HepG2 (cell line): ENCODE data around the gene ABCB6. TPM values are rescaled to one million over a fixed set of nuclear protein-coding genes. Genes with fewer than 3 reads are reported as not detected.

Source experiments
- CBFB ChIP-seq: sonication (generic); formaldehyde crosslinking; IDR thresholded peaks from 2 replicates; pipeline ENCODE4 v1.4.0; 2020; ENCODE audit warnings: missing genetic modification reagents
- KDM1A ChIP-seq: IDR thresholded peaks from 2 replicates; pipeline ENCODE4 v1.6.1; 2016; ENCODE audit warnings: missing compliant biosample characterization
- RXRB ChIP-seq: IDR thresholded peaks from 2 replicates; pipeline ENCODE4 v1.6.1; 2016; ENCODE audit warnings: borderline replicate concordance, missing genetic modification reagents, missing compliant biosample characterization
- TERF1 ChIP-seq: sonication (generic); formaldehyde crosslinking; IDR thresholded peaks from 2 replicates; pipeline ENCODE4 v1.8.0; 2022; ENCODE audit warnings: mild to moderate bottlenecking, missing genetic modification reagents, moderate library complexity
- YEATS2 ChIP-seq: sonication (generic); formaldehyde crosslinking; IDR thresholded peaks from 2 replicates; pipeline ENCODE4 v1.4.0; 2020; ENCODE audit warnings: missing genetic modification reagents, borderline replicate concordance
- ZNF879 ChIP-seq: sonication (generic); formaldehyde crosslinking; IDR thresholded peaks from 2 replicates; pipeline ENCODE4 v1.8.1; 2023; ENCODE audit warnings: missing genetic modification reagents
- ZSCAN5A ChIP-seq: sonication (generic); formaldehyde crosslinking; IDR thresholded peaks from 2 replicates; pipeline ENCODE4 v1.8.0; 2022; ENCODE audit warnings: mild to moderate bottlenecking, missing genetic modification reagents, borderline replicate concordance
- polyA plus RNA-seq, 8 experiments: library from polyadenylated mRNA; depleted of rRNA in 3 of 8; stranded (reverse) in 7 of 8; unstranded in 1 of 8; fragments of >200 nt; fragmentation: Illumina TruSeq in 4 of 8; extraction: Trizol in 4 of 8; gene quantifications; 2 replicates each; pipeline versions ENCODE4 v1.2.1 to v1.2.3, GENCODE V29; 2011 to 2016; ENCODE audit warnings: low read depth in 4 of 8, missing spikeins in 1 of 8, mixed read lengths in 1 of 8; ENCODE audit not compliant: insufficient read depth in 1 of 8
- total RNA-seq, 5 experiments: library from RNA; depleted of rRNA; stranded (reverse); fragments of >200 nt; fragmentation: Illumina TruSeq; extraction: Trizol; gene quantifications; 2 replicates each; pipeline ENCODE4 v1.2.3, GENCODE V29; 2016; ENCODE audit warnings: low read depth in 1 of 5
- TF ChIP-seq, protein P1 (sequence below): sonication (generic); formaldehyde crosslinking; IDR thresholded peaks from 2 replicates; pipeline ENCODE4 v1.4.0; 2020; ENCODE audit warnings: mild to moderate bottlenecking, missing genetic modification reagents
- TF ChIP-seq, protein P2 (sequence below): sonication (generic); formaldehyde crosslinking; IDR thresholded peaks from 2 replicates; pipeline ENCODE4 v1.5.0; 2020; ENCODE audit warnings: mild to moderate bottlenecking, missing genetic modification reagents
- TF ChIP-seq, protein P3 (sequence below): sonication (generic); formaldehyde crosslinking; IDR thresholded peaks from 2 replicates; pipeline ENCODE4 v1.8.1; 2023; ENCODE audit warnings: mild to moderate bottlenecking, inconsistent platforms, moderate library complexity, missing genetic modification reagents, borderline replicate concordance
- TF ChIP-seq, protein P4 (sequence below): sonication (generic); formaldehyde crosslinking; conservative IDR thresholded peaks from 2 replicates; pipeline ENCODE4 v1.8.0; 2022; ENCODE audit warnings: missing genetic modification reagents
- TF ChIP-seq, protein P5 (sequence below): sonication (generic); formaldehyde crosslinking; IDR thresholded peaks from 2 replicates; pipeline ENCODE4 v1.5.1; 2020; ENCODE audit warnings: mild to moderate bottlenecking, missing genetic modification reagents, moderate library complexity
- TF ChIP-seq, protein P6 (sequence below): IDR thresholded peaks from 2 replicates; pipeline ENCODE4 v1.6.1; 2016

ABCB6 gene
- total and polyA plus RNA-seq, 2 of the 13 experiments (the other 11 are each of a cell fraction or from before 2014, with no cell fraction given): 91.1 to 137 TPM

DNA sequence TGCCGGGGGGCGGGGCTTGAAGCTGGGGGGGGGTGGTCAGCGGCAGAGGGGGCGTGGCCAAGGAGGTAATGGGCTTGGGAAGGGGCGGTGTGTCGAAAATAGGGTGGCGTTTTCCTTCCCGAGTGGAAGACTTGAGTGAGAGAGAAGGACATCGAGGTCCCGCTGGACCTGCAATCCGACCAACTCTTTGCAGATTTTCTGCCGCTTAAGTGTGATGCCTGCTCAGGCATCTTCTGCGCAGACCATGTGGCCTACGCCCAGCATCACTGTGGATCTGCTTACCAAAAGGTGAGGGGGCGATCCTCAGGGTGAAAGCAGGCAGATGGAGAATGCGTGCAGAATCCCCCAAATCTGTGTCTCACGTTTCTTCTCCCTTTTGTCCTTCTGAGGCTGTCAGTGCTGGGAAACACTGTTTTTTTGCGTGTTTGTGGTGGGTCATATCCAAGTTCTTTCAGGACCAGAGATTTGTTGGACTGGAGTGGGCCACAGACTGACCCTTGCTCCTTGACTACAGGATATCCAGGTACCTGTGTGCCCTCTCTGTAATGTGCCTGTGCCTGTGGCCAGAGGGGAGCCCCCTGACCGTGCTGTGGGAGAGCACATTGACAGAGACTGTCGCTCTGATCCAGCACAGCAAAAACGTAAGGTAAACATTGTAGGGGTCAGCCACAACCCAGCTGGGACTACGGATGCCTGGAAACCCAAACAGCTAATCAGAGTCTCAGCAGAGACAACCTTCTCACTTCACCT lies 11.4 kb downstream of the ABCB6 start (continued):
- TF ChIP-seq, protein P1, sequence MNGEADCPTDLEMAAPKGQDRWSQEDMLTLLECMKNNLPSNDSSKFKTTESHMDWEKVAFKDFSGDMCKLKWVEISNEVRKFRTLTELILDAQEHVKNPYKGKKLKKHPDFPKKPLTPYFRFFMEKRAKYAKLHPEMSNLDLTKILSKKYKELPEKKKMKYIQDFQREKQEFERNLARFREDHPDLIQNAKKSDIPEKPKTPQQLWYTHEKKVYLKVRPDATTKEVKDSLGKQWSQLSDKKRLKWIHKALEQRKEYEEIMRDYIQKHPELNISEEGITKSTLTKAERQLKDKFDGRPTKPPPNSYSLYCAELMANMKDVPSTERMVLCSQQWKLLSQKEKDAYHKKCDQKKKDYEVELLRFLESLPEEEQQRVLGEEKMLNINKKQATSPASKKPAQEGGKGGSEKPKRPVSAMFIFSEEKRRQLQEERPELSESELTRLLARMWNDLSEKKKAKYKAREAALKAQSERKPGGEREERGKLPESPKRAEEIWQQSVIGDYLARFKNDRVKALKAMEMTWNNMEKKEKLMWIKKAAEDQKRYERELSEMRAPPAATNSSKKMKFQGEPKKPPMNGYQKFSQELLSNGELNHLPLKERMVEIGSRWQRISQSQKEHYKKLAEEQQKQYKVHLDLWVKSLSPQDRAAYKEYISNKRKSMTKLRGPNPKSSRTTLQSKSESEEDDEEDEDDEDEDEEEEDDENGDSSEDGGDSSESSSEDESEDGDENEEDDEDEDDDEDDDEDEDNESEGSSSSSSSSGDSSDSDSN (CRISPR knock-in tag): no peak
- TF ChIP-seq, protein P2, sequence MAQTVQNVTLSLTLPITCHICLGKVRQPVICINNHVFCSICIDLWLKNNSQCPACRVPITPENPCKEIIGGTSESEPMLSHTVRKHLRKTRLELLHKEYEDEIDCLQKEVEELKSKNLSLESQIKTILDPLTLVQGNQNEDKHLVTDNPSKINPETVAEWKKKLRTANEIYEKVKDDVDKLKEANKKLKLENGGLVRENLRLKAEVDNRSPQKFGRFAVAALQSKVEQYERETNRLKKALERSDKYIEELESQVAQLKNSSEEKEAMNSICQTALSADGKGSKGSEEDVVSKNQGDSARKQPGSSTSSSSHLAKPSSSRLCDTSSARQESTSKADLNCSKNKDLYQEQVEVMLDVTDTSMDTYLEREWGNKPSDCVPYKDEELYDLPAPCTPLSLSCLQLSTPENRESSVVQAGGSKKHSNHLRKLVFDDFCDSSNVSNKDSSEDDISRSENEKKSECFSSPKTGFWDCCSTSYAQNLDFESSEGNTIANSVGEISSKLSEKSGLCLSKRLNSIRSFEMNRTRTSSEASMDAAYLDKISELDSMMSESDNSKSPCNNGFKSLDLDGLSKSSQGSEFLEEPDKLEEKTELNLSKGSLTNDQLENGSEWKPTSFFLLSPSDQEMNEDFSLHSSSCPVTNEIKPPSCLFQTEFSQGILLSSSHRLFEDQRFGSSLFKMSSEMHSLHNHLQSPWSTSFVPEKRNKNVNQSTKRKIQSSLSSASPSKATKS (CRISPR knock-in tag): no peak
- TF ChIP-seq, protein P3, sequence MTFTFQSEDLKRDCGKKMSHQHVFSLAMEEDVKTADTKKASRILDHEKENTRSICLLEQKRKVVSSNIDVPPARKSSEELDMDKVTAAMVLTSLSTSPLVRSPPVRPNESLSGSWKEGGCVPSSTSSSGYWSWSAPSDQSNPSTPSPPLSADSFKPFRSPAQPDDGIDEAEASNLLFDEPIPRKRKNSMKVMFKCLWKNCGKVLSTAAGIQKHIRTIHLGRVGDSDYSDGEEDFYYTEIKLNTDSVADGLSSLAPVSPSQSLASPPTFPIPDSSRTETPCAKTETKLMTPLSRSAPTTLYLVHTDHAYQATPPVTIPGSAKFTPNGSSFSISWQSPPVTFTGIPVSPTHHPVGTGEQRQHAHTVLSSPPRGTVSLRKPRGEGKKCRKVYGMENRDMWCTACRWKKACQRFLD (CRISPR knock-in tag): no peak; the same call in 1 of the 2 replicates
- TF ChIP-seq KDM1A (CRISPR knock-in tag) (no peak), RXRB (CRISPR knock-in tag) (no peak; the same call in 1 of the 2 replicates), ZSCAN5A (CRISPR knock-in tag) (no peak), TERF1 (CRISPR knock-in tag) (no peak), ZNF879 (CRISPR knock-in tag) (no peak), CBFB (CRISPR knock-in tag) (no peak; the same call in 1 of the 2 replicates), YEATS2 (CRISPR knock-in tag) (no peak)
- TF ChIP-seq, protein P4, sequence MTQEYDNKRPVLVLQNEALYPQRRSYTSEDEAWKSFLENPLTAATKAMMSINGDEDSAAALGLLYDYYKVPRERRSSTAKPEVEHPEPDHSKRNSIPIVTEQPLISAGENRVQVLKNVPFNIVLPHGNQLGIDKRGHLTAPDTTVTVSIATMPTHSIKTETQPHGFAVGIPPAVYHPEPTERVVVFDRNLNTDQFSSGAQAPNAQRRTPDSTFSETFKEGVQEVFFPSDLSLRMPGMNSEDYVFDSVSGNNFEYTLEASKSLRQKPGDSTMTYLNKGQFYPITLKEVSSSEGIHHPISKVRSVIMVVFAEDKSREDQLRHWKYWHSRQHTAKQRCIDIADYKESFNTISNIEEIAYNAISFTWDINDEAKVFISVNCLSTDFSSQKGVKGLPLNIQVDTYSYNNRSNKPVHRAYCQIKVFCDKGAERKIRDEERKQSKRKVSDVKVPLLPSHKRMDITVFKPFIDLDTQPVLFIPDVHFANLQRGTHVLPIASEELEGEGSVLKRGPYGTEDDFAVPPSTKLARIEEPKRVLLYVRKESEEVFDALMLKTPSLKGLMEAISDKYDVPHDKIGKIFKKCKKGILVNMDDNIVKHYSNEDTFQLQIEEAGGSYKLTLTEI (CRISPR knock-in tag): no peak
- TF ChIP-seq, protein P5, sequence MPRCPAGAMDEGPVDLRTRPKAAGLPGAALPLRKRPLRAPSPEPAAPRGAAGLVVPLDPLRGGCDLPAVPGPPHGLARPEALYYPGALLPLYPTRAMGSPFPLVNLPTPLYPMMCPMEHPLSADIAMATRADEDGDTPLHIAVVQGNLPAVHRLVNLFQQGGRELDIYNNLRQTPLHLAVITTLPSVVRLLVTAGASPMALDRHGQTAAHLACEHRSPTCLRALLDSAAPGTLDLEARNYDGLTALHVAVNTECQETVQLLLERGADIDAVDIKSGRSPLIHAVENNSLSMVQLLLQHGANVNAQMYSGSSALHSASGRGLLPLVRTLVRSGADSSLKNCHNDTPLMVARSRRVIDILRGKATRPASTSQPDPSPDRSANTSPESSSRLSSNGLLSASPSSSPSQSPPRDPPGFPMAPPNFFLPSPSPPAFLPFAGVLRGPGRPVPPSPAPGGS: no peak
- TF ChIP-seq, protein P6, sequence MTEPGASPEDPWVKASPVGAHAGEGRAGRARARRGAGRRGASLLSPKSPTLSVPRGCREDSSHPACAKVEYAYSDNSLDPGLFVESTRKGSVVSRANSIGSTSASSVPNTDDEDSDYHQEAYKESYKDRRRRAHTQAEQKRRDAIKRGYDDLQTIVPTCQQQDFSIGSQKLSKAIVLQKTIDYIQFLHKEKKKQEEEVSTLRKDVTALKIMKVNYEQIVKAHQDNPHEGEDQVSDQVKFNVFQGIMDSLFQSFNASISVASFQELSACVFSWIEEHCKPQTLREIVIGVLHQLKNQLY (CRISPR knock-in tag): no peak
